HG03575 (cell line): ENCODE data around the gene NLE1.
"Not testable (repeated sequence)": the region's sequence is repeated elsewhere in the genome, so short reads cannot be mapped to it uniquely, and the experiment has no call there.

Experiments
- ATAC-seq: cut with Tn5 transposase; IDR thresholded peaks from one replicate; pipeline ENCODE4 v1.9.1; 2021; ENCODE audit not compliant: unreplicated experiment, insufficient number of reproducible peaks, low FRiP score; ENCODE audit errors: extremely low read depth

Gene NLE1

GRCh38 chr17:35164716-35165115 lies 22.6 kb upstream of the NLE1 start:
- no peak for ATAC-seq

GRCh38 chr17:35163886-35164285 lies 21.8 kb upstream of the NLE1 start:
- ATAC-seq = no peak

- ATAC-seq = no peak
These were observed 20.7 kb upstream of the NLE1 start for GRCh38 chr17:35162755-35163154.

GRCh38 chr17:35161281-35161761 lies 19.2 kb upstream of the NLE1 start:
- no peak for ATAC-seq

GRCh38 chr17:35160354-35161201 lies 18.5 kb upstream of the NLE1 start:
- ATAC-seq = no peak

- no peak for ATAC-seq
These were observed 17.8 kb upstream of the NLE1 start for GRCh38 chr17:35159940-35160339.

- ATAC-seq = no peak
These were observed 13.1 kb upstream of the NLE1 start for GRCh38 chr17:35155246-35155645.

GRCh38 chr17:35154196-35155165 lies 12.4 kb upstream of the NLE1 start:
- ATAC-seq = no peak

GRCh38 chr17:35152421-35153140 lies 10.5 kb upstream of the NLE1 start:
- ATAC-seq = no peak

GRCh38 chr17:35151080-35151479 lies 9.0 kb upstream of the NLE1 start:
- ATAC-seq = not testable (repeated sequence)

GRCh38 chr17:35149941-35150340 lies 7.8 kb upstream of the NLE1 start:
- ATAC-seq = no peak

- no peak for ATAC-seq
These were observed 6.0 kb upstream of the NLE1 start for GRCh38 chr17:35148144-35148543.

GRCh38 chr17:35147375-35147905 lies 5.3 kb upstream of the NLE1 start, which contains the start of gene UNC45B:
Gene UNC45B, plus strand, starts transcription at chr17:35147817. Its CDS starts 447 bp downstream, at chr17:35148264.
- ATAC-seq = no peak

- ATAC-seq = no peak
These were observed 4.2 kb upstream of the NLE1 start for GRCh38 chr17:35146214-35146833.

GRCh38 chr17:35144840-35145239 lies 2.7 kb upstream of the NLE1 start:
- ATAC-seq = no peak

- ATAC-seq = no peak
These were observed 329 bp upstream of the NLE1 start for GRCh38 chr17:35142467-35142796.

GRCh38 chr17:35138218-35138617 lies 3.9 kb downstream of the NLE1 start:
- ATAC-seq = no peak

- ATAC-seq = no peak
These were observed 6.8 kb downstream of the NLE1 start for GRCh38 chr17:35135322-35135721.
